ENCODE results near the gene RC3H1.

RC3H1 gene

DNA sequence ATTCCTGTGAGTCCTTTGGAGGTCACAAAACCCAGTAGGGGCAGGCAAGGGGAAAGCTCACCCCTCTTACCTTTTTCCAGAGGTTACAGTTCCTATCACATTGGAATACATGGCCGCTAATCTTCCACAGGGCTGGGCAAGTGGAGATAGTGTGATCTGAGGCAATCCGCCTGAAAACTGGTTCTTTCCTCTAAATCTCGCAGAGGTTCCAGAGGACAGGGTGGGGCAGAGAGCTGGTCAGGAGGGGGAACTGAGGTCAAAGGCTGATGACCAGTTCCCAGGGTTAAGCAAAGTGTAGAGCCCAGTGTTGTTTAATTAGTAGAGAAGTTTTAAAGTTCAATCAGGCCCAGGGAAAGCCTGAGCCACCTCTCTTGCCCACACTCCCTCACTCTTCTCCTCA is 105.0 kb downstream of the RC3H1 start, which contains the start of gene SERPINC1 (continued):
- TF ChIP-seq PRDM2 (tag by site-specific recombination; IDR thresholded peaks at IDR 0.05; ENCODE audit: borderline replicate concordance) (no peak), ZNF560 (tag by site-specific recombination; IDR thresholded peaks at IDR 0.05; ENCODE audit: borderline replicate concordance) (no peak), ZNF221 (tag by site-specific recombination; IDR thresholded peaks at IDR 0.05; ENCODE audit: borderline replicate concordance) (no peak)

GRCh38 chr1:173916667-173917066 is 105.5 kb downstream of the RC3H1 start:
- POLR2A ChIA-PET: interaction anchor here (0.5 kb wide), 1 partner anchor 13 kb away, joined by 4 read pairs; no protein-coding TSS in a partner anchor
- CTCF ChIA-PET: interaction anchor here (2.3 kb wide), 1 partner anchor 18 kb away, joined by 16 read pairs; no protein-coding TSS in a partner anchor
- Histone ChIP-seq H3K4me1 (ENCODE audit: control insufficient read depth, insufficient read depth, low read length) (no peaks in the 10 kb centered on the region), H3K36me3 (ENCODE audit: control insufficient read depth in 2 of 2, insufficient read depth in 1 of 2, low read length in 2 of 2) (no peaks in the 10 kb centered on the region), H3K9me3 (ENCODE audit: control insufficient read depth, insufficient read depth, low read depth, low read length) (no peaks in the 10 kb centered on the region), H3K27ac (ENCODE audit: extremely low read depth, low read depth, low read length) (no peak overlapping the region), H3K4me3 (ENCODE audit: low read depth, low read length) (no peak overlapping the region)
- TF ChIP-seq ZNF664 (tag by site-specific recombination; IDR thresholded peaks at IDR 0.05) (no peak), BCL11B (tag by site-specific recombination; IDR thresholded peaks at IDR 0.05; ENCODE audit: low read depth) (no peak), ZNF155 (tag by site-specific recombination; IDR thresholded peaks at IDR 0.05) (no peak), ZNF747 (tag by site-specific recombination; IDR thresholded peaks at IDR 0.05) (no peak), MYNN (tag by site-specific recombination; IDR thresholded peaks at IDR 0.05; ENCODE audit: borderline replicate concordance) (no peak), ZNF354C (tag by site-specific recombination; IDR thresholded peaks at IDR 0.05; ENCODE audit: borderline replicate concordance, low read depth) (no peak), ZNF707 (tag by site-specific recombination; IDR thresholded peaks at IDR 0.05) (no peak)

GRCh38 chr1:173915596-173915995 is 106.6 kb downstream of the RC3H1 start:
- ChIA-PET CTCF (interaction anchor here (0.5 to 2.3 kb wide), 5 partner anchors 17 to 672 kb away, joined by 3 to 16 read pairs (median 3); no protein-coding TSS in a partner anchor), POLR2A (interaction anchor here (1.0 kb wide), 1 partner anchor 48 kb away, joined by 3 read pairs; the partner anchor contains the start of genes GAS5 and ZBTB37)
- Histone ChIP-seq H3K4me1 (ENCODE audit: control insufficient read depth, insufficient read depth, low read length) (no peaks in the 10 kb centered on the region), H3K9me3 (ENCODE audit: control insufficient read depth, insufficient read depth, low read depth, low read length) (no peaks in the 10 kb centered on the region), H3K36me3 (ENCODE audit: control insufficient read depth in 2 of 2, insufficient read depth in 1 of 2, low read length in 2 of 2) (no peaks in the 10 kb centered on the region), H3K27ac (ENCODE audit: extremely low read depth, low read depth, low read length) (no peak overlapping the region), H3K4me3 (ENCODE audit: low read depth, low read length) (no peak overlapping the region)
- TF ChIP-seq ZNF514 (tag by site-specific recombination; IDR thresholded peaks at IDR 0.05): no peak
- TF ChIP-seq REST (tag by site-specific recombination; IDR thresholded peaks at IDR 0.05): peak; percentile 87
